SK-N-MC (cell line): ENCODE data around the gene HS1BP3.

Source experiments
- DNase-seq: peaks from one replicate; pipeline ENCODE4 v3.0.0-alpha.2; 2011; ENCODE audit warnings: low read depth, low spot score
- H3K27ac ChIP-seq: fragments of 200-600 bp; sonication (generic); 2 replicates; pipeline ENCODE4 v1.5.1; 2016; ENCODE audit warnings: mixed run types
- H3K36me3 ChIP-seq: fragments of 200-600 bp; sonication (generic); 2 replicates; pipeline ENCODE4 v1.6.1; 2017; ENCODE audit warnings: antibody characterized with exemption, low read length, mixed read lengths; ENCODE audit not compliant: insufficient read depth
- H3K4me3 ChIP-seq: fragments of 200-600 bp; sonication (generic); 2 replicates; pipeline ENCODE4 v1.5.1; 2016
- H3K9ac ChIP-seq: fragments of 200-600 bp; sonication (generic); 2 replicates; pipeline ENCODE4 v1.8.0; 2017; ENCODE audit warnings: mixed run types, mixed read lengths; ENCODE audit not compliant: insufficient read length
- H3K9me3 ChIP-seq: fragments of 200-600 bp; sonication (generic); 2 replicates; pipeline ENCODE4 v1.6.1; 2017; ENCODE audit warnings: low read depth, mild to moderate bottlenecking, antibody characterized with exemption, low read length, moderate library complexity, mixed read lengths
- EZH2 ChIP-seq: fragments of 200-600 bp; sonication (generic); IDR thresholded peaks from one replicate; pipeline ENCODE4 v1.6.1; 2017; ENCODE audit warnings: antibody characterized with exemption
- FOXP2 ChIP-seq: optimal IDR thresholded peaks from 2 replicates; pipeline ENCODE3; 2011; ENCODE audit warnings: mild to moderate bottlenecking, moderate library complexity; ENCODE audit not compliant: insufficient read depth; ENCODE audit errors: extremely low read length, control extremely low read depth
- POLR2AphosphoS5 ChIP-seq: IDR thresholded peaks from 2 replicates; pipeline ENCODE4 v1.6.1; 2012; ENCODE audit warnings: mild to moderate bottlenecking, low read depth, low read length, borderline replicate concordance

Gene HS1BP3

GRCh38 chr2:20652141-20652540 lies 1.2 kb upstream of the HS1BP3 start:
- Histone ChIP-seq H3K27ac (no peak overlapping the region), H3K9me3 (no peaks in the 10 kb centered on the region), H3K9ac (no peak overlapping the region), H3K4me3 (no peak overlapping the region), H3K36me3 (no peaks in the 10 kb centered on the region)
- TF ChIP-seq EZH2 = no peak
- no peak for TF ChIP-seq FOXP2
- TF ChIP-seq POLR2AphosphoS5 = no peak
- DNase-seq = no peak

- no peak for DNase-seq
- H3K4me3 ChIP-seq = peak overlapping the region; percentile 95
- TF ChIP-seq FOXP2 (no peak), EZH2 (no peak), POLR2AphosphoS5 (no peak)
- no peaks in the 10 kb centered on the region for H3K9me3 ChIP-seq
- peak overlapping the region; percentile 82 for H3K9ac ChIP-seq
- H3K36me3 ChIP-seq = no peaks in the 10 kb centered on the region
- H3K27ac ChIP-seq = no peak overlapping the region
These were observed 817 bp upstream of the HS1BP3 start for GRCh38 chr2:20651731-20652099.

- no peak overlapping the region for H3K27ac ChIP-seq
- H3K9me3 ChIP-seq = no peaks in the 10 kb centered on the region
- no peak for TF ChIP-seq EZH2
- no peak for TF ChIP-seq FOXP2
- TF ChIP-seq POLR2AphosphoS5 = no peak
- peak overlapping the region; percentile 95 for H3K4me3 ChIP-seq
- peak overlapping the region; percentile 83 for H3K9ac ChIP-seq
- H3K36me3 ChIP-seq = no peaks in the 10 kb centered on the region
- DNase-seq = no peak
These were observed 463 bp downstream of the HS1BP3 start for GRCh38 chr2:20650393-20650876.

GRCh38 chr2:20649976-20650375 lies 922 bp downstream of the HS1BP3 start:
- no peak for DNase-seq
- Histone ChIP-seq H3K36me3 (no peaks in the 10 kb centered on the region), H3K27ac (no peak overlapping the region), H3K9me3 (no peaks in the 10 kb centered on the region), H3K4me3 (peak overlapping the region; percentile 95), H3K9ac (no peak overlapping the region)
- TF ChIP-seq POLR2AphosphoS5 (no peak), EZH2 (no peak), FOXP2 (no peak)

GRCh38 chr2:20649576-20649975 lies 1.3 kb downstream of the HS1BP3 start:
- Histone ChIP-seq H3K9me3 (no peaks in the 10 kb centered on the region), H3K9ac (no peak overlapping the region), H3K4me3 (no peak overlapping the region), H3K36me3 (no peaks in the 10 kb centered on the region), H3K27ac (no peak overlapping the region)
- no peak for DNase-seq
- TF ChIP-seq FOXP2 = no peak
- TF ChIP-seq POLR2AphosphoS5 = no peak
- TF ChIP-seq EZH2 = no peak

- no peak overlapping the region for H3K4me3 ChIP-seq
- TF ChIP-seq FOXP2 (no peak), EZH2 (no peak), POLR2AphosphoS5 (no peak)
- H3K27ac ChIP-seq = no peak overlapping the region
- H3K36me3 ChIP-seq = no peaks in the 10 kb centered on the region
- no peak for DNase-seq
- H3K9me3 ChIP-seq = no peaks in the 10 kb centered on the region
- no peak overlapping the region for H3K9ac ChIP-seq
These were observed 2.1 kb downstream of the HS1BP3 start for GRCh38 chr2:20648831-20649230.

GRCh38 chr2:20648206-20648605 lies 2.7 kb downstream of the HS1BP3 start:
- H3K36me3 ChIP-seq = no peaks in the 10 kb centered on the region
- no peak overlapping the region for H3K27ac ChIP-seq
- H3K9me3 ChIP-seq = no peaks in the 10 kb centered on the region
- no peak for DNase-seq
- no peak overlapping the region for H3K9ac ChIP-seq
- H3K4me3 ChIP-seq = no peak overlapping the region
- TF ChIP-seq FOXP2 (no peak), EZH2 (no peak), POLR2AphosphoS5 (no peak)

GRCh38 chr2:20647738-20648137 lies 3.2 kb downstream of the HS1BP3 start:
- H3K27ac ChIP-seq = no peak overlapping the region
- no peak for DNase-seq
- H3K9ac ChIP-seq = no peak overlapping the region
- no peaks in the 10 kb centered on the region for H3K9me3 ChIP-seq
- no peak overlapping the region for H3K4me3 ChIP-seq
- TF ChIP-seq FOXP2 (no peak), POLR2AphosphoS5 (no peak), EZH2 (no peak)
- no peaks in the 10 kb centered on the region for H3K36me3 ChIP-seq

- no peak overlapping the region for H3K4me3 ChIP-seq
These were observed 3.7 kb downstream of the HS1BP3 start for GRCh38 chr2:20647211-20647610.

More at GRCh38 chr2:20647211-20647610, 3.7 kb downstream of the HS1BP3 start:
- Histone ChIP-seq H3K27ac (no peak overlapping the region), H3K9ac (no peak overlapping the region), H3K36me3 (no peaks in the 10 kb centered on the region), H3K9me3 (no peaks in the 10 kb centered on the region)
- no peak for DNase-seq
- TF ChIP-seq POLR2AphosphoS5 (no peak), FOXP2 (no peak), EZH2 (no peak)
